ENCODE data around the gene TBC1D14.

DNA sequence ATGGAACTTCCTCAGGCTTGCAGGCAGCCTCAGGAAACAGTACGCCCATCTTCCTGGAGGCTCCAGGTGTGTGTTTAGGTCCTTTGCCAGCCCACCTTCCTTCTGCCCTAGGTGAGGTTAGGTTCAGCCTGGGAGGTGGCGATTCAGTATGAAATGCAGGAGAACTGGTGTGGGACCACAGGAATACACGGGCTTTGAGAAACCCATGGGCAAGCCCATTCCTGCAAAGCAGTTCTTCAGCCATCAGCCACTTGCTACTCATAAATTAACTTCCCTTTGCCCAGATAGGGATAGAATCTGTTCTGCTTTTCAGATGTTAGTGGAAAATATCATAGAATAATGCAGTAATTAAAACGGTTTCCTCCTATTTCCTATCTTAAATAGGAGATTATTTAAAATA, 32.2 kb downstream of the TBC1D14 start:
- no peak for TF ChIP-seq POLR2A (IDR thresholded peaks at IDR 0.05; ENCODE audit: low read length)
- TF ChIP-seq GATA1 (IDR thresholded peaks at IDR 0.05; ENCODE audit: low read depth, low read length), result no peak

Data from erythroblast (primary cell).